ENCODE data around the gene C11orf16. TPM values are rescaled to one million over a fixed set of nuclear protein-coding genes. Genes with fewer than 3 reads are reported as not detected.

Gene C11orf16
- total RNA-seq, 4 donors from 2014 or later: not detected

GRCh38 chr11:8934742-8935488 lies 2.2 kb upstream of the C11orf16 start:
- 55 to 56% methylated on average over 14 of the region's 14 CpGs for WGBS, 2 donors
- no peaks in the 10 kb centered on the region for H3K9me3 ChIP-seq
- DNase-seq (ENCODE audit: low spot score in 2 of 2): no peak
- no peak overlapping the region for H3K27ac ChIP-seq
- H3K36me3 ChIP-seq: no peaks in the 10 kb centered on the region
- H3K4me3 ChIP-seq: no peak overlapping the region
- no peaks in the 10 kb centered on the region for H3K27me3 ChIP-seq
- TF ChIP-seq POLR2A (IDR thresholded peaks at IDR 0.05): no peak
- no peak for TF ChIP-seq EP300 (IDR thresholded peaks at IDR 0.05)
- TF ChIP-seq, protein P1, sequence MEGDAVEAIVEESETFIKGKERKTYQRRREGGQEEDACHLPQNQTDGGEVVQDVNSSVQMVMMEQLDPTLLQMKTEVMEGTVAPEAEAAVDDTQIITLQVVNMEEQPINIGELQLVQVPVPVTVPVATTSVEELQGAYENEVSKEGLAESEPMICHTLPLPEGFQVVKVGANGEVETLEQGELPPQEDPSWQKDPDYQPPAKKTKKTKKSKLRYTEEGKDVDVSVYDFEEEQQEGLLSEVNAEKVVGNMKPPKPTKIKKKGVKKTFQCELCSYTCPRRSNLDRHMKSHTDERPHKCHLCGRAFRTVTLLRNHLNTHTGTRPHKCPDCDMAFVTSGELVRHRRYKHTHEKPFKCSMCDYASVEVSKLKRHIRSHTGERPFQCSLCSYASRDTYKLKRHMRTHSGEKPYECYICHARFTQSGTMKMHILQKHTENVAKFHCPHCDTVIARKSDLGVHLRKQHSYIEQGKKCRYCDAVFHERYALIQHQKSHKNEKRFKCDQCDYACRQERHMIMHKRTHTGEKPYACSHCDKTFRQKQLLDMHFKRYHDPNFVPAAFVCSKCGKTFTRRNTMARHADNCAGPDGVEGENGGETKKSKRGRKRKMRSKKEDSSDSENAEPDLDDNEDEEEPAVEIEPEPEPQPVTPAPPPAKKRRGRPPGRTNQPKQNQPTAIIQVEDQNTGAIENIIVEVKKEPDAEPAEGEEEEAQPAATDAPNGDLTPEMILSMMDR (IDR thresholded peaks at IDR 0.05): no peak
- no peaks in the 10 kb centered on the region for H3K4me1 ChIP-seq

GRCh38 chr11:8933931-8934330 lies 1.2 kb upstream of the C11orf16 start:
- Histone ChIP-seq H3K4me1 (no peaks in the 10 kb centered on the region), H3K36me3 (no peaks in the 10 kb centered on the region), H3K27ac (no peak overlapping the region), H3K9me3 (no peaks in the 10 kb centered on the region), H3K27me3 (no peaks in the 10 kb centered on the region), H3K4me3 (no peak overlapping the region)
- DNase-seq (ENCODE audit: low spot score in 2 of 2): no peak
- WGBS, 2 donors: 90 to 92% methylated on average over 6 of the region's 6 CpGs
- TF ChIP-seq POLR2A (IDR thresholded peaks at IDR 0.05) (no peak), EP300 (IDR thresholded peaks at IDR 0.05) (no peak)
- TF ChIP-seq, protein P1 (IDR thresholded peaks at IDR 0.05): no peak

DNA sequence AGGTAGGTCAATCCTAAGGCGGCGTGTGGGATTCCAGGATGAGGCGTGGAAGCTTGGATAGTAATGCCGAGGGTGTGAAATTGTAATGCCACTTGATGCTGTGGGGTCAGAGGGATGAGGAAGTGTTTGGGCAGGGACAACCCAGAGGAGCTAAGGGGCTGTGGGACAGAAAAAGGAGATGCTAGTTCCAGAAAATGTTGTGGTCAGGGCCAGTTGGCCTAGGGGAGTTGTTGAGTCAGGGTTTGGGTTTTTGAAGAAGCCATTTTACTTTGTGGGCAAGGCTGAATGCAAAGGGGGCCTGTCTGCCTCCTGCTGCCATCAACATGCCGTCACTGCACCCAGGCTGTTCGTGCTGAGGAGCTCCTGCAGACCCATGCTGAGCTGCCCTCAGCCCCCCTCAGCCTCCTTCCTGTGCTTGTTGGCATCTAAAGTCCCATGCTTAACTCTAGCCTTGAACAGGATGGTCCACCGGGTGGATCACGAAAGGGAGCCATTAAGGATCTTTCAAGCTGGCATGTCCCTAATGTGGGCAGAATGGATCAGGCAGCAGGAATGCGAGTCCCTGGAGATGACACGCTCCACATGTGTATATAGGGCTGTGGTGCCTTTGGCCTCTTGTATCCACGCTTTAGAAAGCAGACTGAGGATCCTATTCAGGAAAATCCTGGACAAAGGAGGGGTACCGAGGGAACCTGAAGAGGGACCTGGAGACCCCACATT lies 2.1 kb downstream of the C11orf16 start:
- Histone ChIP-seq H3K9me3 (no peaks in the 10 kb centered on the region), H3K27me3 (no peaks in the 10 kb centered on the region), H3K4me3 (no peak overlapping the region), H3K27ac (no peak overlapping the region), H3K4me1 (no peaks in the 10 kb centered on the region), H3K36me3 (peaks cover 0 to 10% (median 0%) of the 10 kb centered on the region in 3 donors)
- 92 to 98% methylated on average over 12 of the region's 12 CpGs for WGBS, 2 donors
- TF ChIP-seq, protein P1 (IDR thresholded peaks at IDR 0.05): no peak
- no peak for TF ChIP-seq POLR2A (IDR thresholded peaks at IDR 0.05)
- no peak for TF ChIP-seq EP300 (IDR thresholded peaks at IDR 0.05)
- DNase-seq (ENCODE audit: low spot score in 2 of 2): no peak

- H3K27ac ChIP-seq: no peak overlapping the region
- peaks cover 0 to 25% (median 0%) of the 10 kb centered on the region in 3 donors for H3K36me3 ChIP-seq
- TF ChIP-seq, protein P1 (IDR thresholded peaks at IDR 0.05): no peak
- no peak for TF ChIP-seq EP300 (IDR thresholded peaks at IDR 0.05)
- no peak for TF ChIP-seq POLR2A (IDR thresholded peaks at IDR 0.05)
- no peaks in the 10 kb centered on the region for H3K9me3 ChIP-seq
- no peak overlapping the region for H3K4me3 ChIP-seq
- no peak for DNase-seq (ENCODE audit: low spot score in 2 of 2)
- 88 to 89% methylated on average over 9 of the region's 9 CpGs for WGBS, 2 donors
- no peaks in the 10 kb centered on the region for H3K4me1 ChIP-seq
- H3K27me3 ChIP-seq: no peaks in the 10 kb centered on the region
These were observed 3.6 kb downstream of the C11orf16 start for GRCh38 chr11:8928981-8929615.

GRCh38 chr11:8928205-8928604 lies 4.5 kb downstream of the C11orf16 start:
- WGBS, 2 donors: 92% methylated on average over 4 of the region's 4 CpGs
- TF ChIP-seq POLR2A (IDR thresholded peaks at IDR 0.05) (no peak), EP300 (IDR thresholded peaks at IDR 0.05) (no peak)
- TF ChIP-seq, protein P1 (IDR thresholded peaks at IDR 0.05): no peak

More at GRCh38 chr11:8928205-8928604, 4.5 kb downstream of the C11orf16 start:
- DNase-seq (ENCODE audit: low spot score in 2 of 2): no peak
- H3K27ac ChIP-seq: no peak overlapping the region
- H3K36me3 ChIP-seq: peaks cover 0 to 34% (median 0%) of the 10 kb centered on the region in 3 donors
- H3K27me3 ChIP-seq: no peaks in the 10 kb centered on the region
- no peaks in the 10 kb centered on the region for H3K9me3 ChIP-seq
- H3K4me1 ChIP-seq: peaks cover 0 to 4% (median 0%) of the 10 kb centered on the region in 4 donors
- no peak overlapping the region for H3K4me3 ChIP-seq

Data from tibial nerve (tissue), 4 donors.